HG03575 (cell line): ENCODE results near the gene GPRIN3.
"Not testable (repeated sequence)": the region's sequence is repeated elsewhere in the genome, so short reads cannot be mapped to it uniquely, and the experiment has no call there.

ENCODE experiments used
- ATAC-seq: cut with Tn5 transposase; IDR thresholded peaks from one replicate; pipeline ENCODE4 v1.9.1; 2021; ENCODE audit not compliant: unreplicated experiment, insufficient number of reproducible peaks, low FRiP score; ENCODE audit errors: extremely low read depth

The GPRIN3 gene

GRCh38 chr4:89242864-89243732 is 64.5 kb downstream of the GPRIN3 start:
- no peak for ATAC-seq

- no peak for ATAC-seq
Observed at GRCh38 chr4:89242216-89242615, 65.4 kb downstream of the GPRIN3 start.

- no peak for ATAC-seq
Observed at GRCh38 chr4:89230271-89230670, 77.3 kb downstream of the GPRIN3 start.

DNA sequence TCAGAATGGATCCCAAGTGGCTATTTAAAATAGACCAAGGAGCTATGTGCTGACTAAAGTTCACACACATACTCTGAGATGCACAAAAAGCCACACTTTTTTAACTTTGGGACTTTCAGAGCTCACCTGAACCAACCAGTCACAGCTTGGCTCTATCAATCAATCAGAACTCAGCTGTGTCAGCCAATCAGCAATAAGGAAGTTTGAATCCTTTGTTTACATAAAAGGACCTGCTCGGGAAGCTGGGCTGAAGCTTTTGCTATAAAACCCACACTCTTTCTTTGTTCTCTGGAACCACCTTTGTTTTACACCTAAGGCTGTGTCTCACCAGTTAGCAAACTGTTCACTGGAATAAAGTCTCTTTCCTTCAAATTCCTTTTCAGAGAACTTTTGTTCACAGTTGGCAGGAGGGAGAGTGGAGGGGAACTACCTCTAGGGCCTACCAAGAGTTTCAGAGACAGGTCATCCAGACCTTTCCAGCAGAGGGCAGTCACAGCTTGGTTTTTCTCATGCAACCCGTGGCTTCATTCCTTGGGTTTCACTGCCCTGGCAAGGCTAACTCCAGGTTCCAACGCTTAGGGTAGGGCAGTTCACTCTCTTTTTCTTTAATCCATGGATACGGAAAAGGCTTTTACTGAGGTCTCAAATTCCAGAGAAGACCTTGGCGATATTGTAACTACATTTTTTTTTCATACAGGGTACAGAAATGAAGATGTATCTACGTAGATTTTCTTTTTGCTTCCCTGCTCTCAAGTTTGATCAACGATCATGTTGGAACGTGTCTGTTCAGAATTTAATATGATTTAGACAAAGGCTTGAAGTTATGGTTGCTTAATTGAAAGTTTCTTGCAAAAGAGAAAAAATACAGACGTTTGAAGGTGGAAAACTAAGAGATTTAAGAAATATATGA is 80.7 kb downstream of the GPRIN3 start:
- no peak for ATAC-seq

- no peak for ATAC-seq
Observed at GRCh38 chr4:89222170-89222569, 85.4 kb downstream of the GPRIN3 start.

DNA sequence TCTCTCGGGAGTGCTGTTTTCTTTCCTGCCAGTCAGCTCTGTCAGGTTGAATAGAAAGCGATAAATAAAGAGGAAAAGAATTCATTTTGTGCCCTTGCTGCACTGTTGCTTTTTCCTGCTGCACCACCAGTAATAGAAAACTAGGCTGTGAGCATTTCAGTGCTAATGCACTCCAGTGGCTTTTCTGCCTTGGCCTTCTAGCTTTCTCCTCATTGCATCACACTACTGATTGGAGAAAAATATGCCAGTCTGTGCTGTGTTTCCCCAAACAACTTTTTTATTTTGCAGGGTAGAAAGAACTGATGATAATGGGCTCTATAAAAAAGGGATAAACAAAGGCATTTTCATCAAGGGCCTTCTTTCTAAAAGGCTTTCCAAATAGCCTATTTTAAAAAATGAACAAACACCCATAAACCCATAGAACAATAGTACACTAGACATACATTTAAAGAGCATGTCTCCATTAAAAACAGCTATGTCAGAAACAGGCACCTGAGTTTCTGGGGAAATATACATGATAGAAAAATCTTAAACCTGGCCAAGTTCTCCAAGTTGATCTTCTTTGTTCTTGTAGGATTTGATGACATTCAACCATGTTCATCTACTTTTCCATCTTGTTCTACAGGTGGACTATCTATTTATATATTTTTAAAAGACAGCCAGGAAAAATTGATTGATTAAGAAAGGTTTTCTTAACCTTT is 86.3 kb downstream of the GPRIN3 start:
- ATAC-seq: no peak

DNA sequence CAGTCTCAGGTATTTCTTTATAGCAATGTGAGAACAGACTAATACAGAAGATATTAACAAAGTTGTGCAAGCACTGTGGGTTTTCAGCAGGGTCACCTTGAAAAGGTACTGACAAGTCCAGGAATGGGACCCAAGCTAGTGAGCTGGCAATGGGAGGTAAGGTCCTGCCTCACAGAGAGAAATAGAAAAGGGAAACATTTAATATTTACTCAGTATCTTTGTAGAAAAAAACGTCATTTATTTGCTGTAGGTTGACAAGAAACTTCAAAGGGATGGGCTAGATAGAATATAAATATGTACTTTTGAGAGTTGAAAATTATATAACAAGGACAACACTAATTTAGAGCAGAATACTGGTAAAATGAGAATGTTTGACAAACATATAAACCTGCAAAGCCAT is 89.0 kb downstream of the GPRIN3 start:
- ATAC-seq: no peak

DNA sequence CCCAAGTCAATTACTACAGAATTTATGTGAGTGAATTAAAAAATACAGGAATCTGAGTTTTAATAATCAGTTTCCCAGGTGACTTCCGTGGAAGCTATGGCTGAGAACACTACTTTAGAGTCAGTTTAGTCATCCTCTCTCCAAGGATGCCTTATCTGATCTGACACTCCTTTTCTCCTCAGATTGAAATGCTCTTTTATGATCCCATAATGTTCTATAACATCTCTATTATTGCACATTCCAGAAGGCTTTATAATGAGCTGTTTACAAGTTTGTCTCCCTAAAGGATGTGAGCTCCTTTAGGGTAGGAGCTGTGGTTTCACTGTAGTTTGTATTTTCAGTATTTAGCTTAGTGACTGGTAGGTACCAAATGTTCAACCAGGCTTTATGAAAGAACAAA is 90.0 kb downstream of the GPRIN3 start:
- ATAC-seq: no peak

DNA sequence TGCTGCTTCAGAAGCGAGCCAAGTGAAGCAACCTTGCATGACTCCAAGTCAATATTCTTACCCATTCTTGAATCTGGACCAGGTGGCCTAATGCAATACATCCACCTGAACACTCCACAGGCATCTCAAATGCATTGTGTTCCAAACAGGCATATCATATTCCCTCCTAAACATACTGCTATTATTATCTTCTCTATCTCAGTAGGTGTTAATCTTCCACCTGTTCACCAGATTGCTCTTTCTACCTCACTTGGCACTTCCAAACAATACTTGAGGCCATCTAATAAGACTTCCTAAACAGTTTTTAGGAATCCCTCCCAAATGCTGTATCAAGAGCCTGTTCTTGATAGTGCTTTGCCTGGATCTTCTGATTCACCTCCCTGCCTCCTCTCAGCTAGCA is 90.7 kb downstream of the GPRIN3 start:
- no peak for ATAC-seq

GRCh38 chr4:89216422-89216821 is 91.2 kb downstream of the GPRIN3 start:
- no peak for ATAC-seq

DNA sequence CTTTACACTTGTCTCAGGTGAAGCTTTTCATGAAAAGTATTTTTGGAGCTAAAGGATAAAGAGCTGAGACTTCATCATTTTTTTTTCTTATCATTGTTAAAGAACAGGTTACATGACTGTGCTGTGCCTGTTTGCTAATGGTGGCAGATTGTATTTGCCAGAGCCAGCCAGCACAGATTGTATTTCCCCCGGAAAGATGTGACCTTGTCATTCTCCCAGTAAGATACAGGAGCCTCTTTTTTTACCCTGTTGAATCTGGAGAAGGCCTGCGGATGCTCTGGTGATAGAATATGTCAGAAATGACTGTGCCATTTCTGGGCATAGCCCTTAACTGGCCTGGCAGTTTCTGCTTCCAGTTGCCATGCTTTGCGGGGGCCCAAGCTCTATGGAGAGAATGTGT is 91.9 kb downstream of the GPRIN3 start:
- no peak for ATAC-seq

GRCh38 chr4:89214308-89214707 is 93.3 kb downstream of the GPRIN3 start:
- no peak for ATAC-seq

- ATAC-seq: no peak
Observed at GRCh38 chr4:89213382-89213701, 94.3 kb downstream of the GPRIN3 start.

DNA sequence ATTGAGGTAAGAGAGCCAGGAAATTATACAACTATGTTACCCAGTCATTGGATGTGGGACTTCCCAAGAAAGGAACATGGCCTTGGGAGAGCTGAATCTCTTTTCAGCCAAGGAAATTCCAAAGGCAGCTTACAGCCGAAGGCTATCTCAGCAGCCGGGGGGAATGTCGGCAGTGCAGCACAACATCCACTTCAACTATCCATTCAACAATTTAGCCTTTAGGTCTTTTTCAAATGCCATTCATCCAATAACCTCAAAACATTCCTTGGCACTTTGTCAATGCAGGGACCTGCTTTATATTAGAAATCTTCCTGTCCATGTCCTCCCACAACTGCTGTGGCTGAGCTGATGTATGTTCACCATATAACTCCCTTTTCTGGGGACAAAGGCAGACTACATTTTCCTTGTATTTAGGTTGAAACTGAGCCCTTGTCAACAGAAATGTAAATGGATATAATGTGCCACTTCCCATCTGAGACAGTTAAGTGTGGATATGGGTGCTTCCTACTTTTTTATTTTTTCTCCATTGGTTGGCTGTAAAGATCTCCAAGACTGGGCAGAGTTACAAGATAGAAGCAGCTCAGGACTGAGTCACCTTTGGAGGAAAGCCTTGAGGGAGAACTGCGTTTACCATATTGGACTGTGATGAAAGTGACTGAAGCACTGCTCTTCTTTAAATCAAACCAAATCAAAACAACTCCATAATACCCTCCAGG is 94.8 kb downstream of the GPRIN3 start:
- ATAC-seq: no peak

GRCh38 chr4:89204624-89205023 is 103.0 kb downstream of the GPRIN3 start:
- ATAC-seq: no peak

DNA sequence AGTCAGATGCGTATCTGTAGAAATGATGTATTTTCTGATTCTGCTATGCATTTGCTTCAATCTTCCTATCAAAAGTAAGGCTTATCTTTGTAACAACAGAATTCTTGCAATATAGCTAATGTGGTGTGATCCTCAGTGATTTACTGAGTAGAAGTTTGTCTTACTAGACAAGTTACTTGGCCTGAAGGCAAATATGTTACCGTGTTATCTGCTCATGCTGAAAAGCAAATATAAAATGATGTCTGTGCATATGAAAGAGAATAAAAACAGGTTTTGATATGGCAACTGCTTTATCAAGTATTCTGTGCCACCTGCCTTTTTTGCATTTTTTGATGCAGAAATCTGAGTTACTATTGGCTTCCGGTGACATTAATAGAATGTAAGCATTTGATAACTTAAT is 103.7 kb downstream of the GPRIN3 start:
- no peak for ATAC-seq

DNA sequence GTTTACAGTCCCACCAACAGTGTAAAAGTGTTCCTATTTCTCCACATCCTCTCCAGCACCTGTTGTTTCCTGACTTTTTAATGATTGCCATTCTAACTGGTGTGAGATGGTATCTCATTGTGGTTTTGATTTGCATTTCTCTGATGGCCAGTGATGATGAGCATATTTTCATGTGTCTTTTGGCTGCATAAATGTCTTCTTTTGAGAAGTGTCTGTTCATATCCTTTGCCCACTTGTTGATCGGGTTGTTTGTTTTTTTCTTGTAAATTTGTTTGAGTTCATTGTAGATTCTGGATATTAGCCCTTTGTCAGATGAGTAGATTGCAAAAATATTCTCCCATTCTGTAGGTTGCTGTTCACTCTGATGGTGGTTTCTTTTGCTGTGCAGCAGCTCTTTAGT is 108.2 kb downstream of the GPRIN3 start:
- not testable (repeated sequence) for ATAC-seq

GRCh38 chr4:89197920-89198319 is 109.7 kb downstream of the GPRIN3 start:
- no peak for ATAC-seq

- no peak for ATAC-seq
Observed at GRCh38 chr4:89196745-89197144, 110.9 kb downstream of the GPRIN3 start.
